Fibroblast of upper back skin (primary cell): ENCODE data around the gene GPC6.

ENCODE experiments used
- DNase-seq: peaks from one replicate; pipeline ENCODE4 v3.0.0-alpha.2; 2013

The GPC6 gene

GRCh38 chr13:93872786-93873347 lies 646.3 kb downstream of the GPC6 start:
- DNase-seq: no peak

GRCh38 chr13:93875547-93875946 lies 648.9 kb downstream of the GPC6 start:
- peak; percentile 79 for DNase-seq

- DNase-seq: no peak
Observed at GRCh38 chr13:93876236-93876635, 649.6 kb downstream of the GPC6 start.

GRCh38 chr13:93878675-93879074 lies 652.1 kb downstream of the GPC6 start:
- no peak for DNase-seq

- peak; percentile 33 for DNase-seq
Observed at GRCh38 chr13:93881411-93881810, 654.8 kb downstream of the GPC6 start.

GRCh38 chr13:93882086-93882651 lies 655.6 kb downstream of the GPC6 start:
- DNase-seq: peak; percentile 58

- DNase-seq: no peak
Observed at GRCh38 chr13:93889430-93889951, 662.9 kb downstream of the GPC6 start.

GRCh38 chr13:93899981-93900380 lies 673.4 kb downstream of the GPC6 start:
- peak; percentile 48 for DNase-seq

- DNase-seq: no peak
Observed at GRCh38 chr13:93900731-93901130, 674.1 kb downstream of the GPC6 start.

- no peak for DNase-seq
Observed at GRCh38 chr13:93903909-93904308, 677.3 kb downstream of the GPC6 start.

GRCh38 chr13:93915269-93915809 lies 688.7 kb downstream of the GPC6 start:
- DNase-seq: peak; percentile 70

- DNase-seq: no peak
Observed at GRCh38 chr13:93922063-93922855, 695.7 kb downstream of the GPC6 start.

GRCh38 chr13:93925990-93926389 lies 699.4 kb downstream of the GPC6 start:
- no peak for DNase-seq

GRCh38 chr13:93926425-93926824 lies 699.8 kb downstream of the GPC6 start:
- DNase-seq: peak; percentile 70

GRCh38 chr13:93927431-93927830 lies 700.8 kb downstream of the GPC6 start:
- DNase-seq: peak; percentile 42

- DNase-seq: peak; percentile 22
Observed at GRCh38 chr13:93932901-93933300, 706.3 kb downstream of the GPC6 start.

- no peak for DNase-seq
Observed at GRCh38 chr13:93936901-93937300, 710.3 kb downstream of the GPC6 start.

- no peak for DNase-seq
Observed at GRCh38 chr13:93941444-93941843, 714.8 kb downstream of the GPC6 start.

GRCh38 chr13:93942016-93942415 lies 715.4 kb downstream of the GPC6 start:
- no peak for DNase-seq

- DNase-seq: no peak
Observed at GRCh38 chr13:93945621-93946020, 719.0 kb downstream of the GPC6 start.

- no peak for DNase-seq
Observed at GRCh38 chr13:93946994-93947393, 720.4 kb downstream of the GPC6 start.

GRCh38 chr13:93947651-93948050 lies 721.0 kb downstream of the GPC6 start:
- DNase-seq: no peak

GRCh38 chr13:93948162-93948922 lies 721.7 kb downstream of the GPC6 start:
- no peak for DNase-seq
